Body of pancreas (tissue), 4 donors: ENCODE data around the gene STK38. TPM values are rescaled to one million over a fixed set of nuclear protein-coding genes. Genes with fewer than 3 reads are reported as not detected.

ENCODE experiments used
- ATAC-seq: fragments of 150-250 bp; one replicate; pipeline ENCODE4 v1.9.1; 2016
- DNase-seq, 4 donors: peaks; one replicate each; pipeline ENCODE4 v3.0.0-alpha.2; 2019
- H3K27ac ChIP-seq, 4 donors: fragments of 200-600 bp; sonication (generic); 1 replicate in 3 of 4; 2 replicates in 1 of 4; pipeline versions ENCODE4 v1.5.1 to v1.6.1; 2016 to 2019; ENCODE audit warnings: mild to moderate bottlenecking in 1 of 4, mixed read lengths in 1 of 4, moderate library complexity in 1 of 4
- H3K27me3 ChIP-seq, 2 donors: fragments of 200-600 bp; sonication (generic); one replicate each; pipeline ENCODE4 v1.6.0; 2016; ENCODE audit warnings: mild to moderate bottlenecking in 1 of 2
- H3K36me3 ChIP-seq, 2 donors: fragments of 200-600 bp; sonication (generic); replicated peaks in 1 of 2; 2 replicates each; pipeline ENCODE4 v1.5.1; 2016; ENCODE audit warnings: low read depth in 2 of 2; ENCODE audit not compliant: insufficient read depth in 1 of 2
- H3K4me1 ChIP-seq: fragments of 200-600 bp; sonication (generic); one replicate; pipeline ENCODE4 v1.6.0; 2016
- H3K4me3 ChIP-seq, 2 donors: fragments of 200-600 bp; sonication (generic); 1 replicate in 1 of 2; 2 replicates in 1 of 2; pipeline ENCODE4 v1.5.1; 2016 to 2019
- H3K9me3 ChIP-seq, 3 donors: fragments of 200-600 bp; sonication (generic); 1 replicate in 2 of 3; 2 replicates in 1 of 3; pipeline ENCODE4 v1.5.1; 2016
- POLR2A ChIP-seq, 3 donors: fragments of 450-650 bp; IDR thresholded peaks; one replicate each; pipeline ENCODE4 v1.6.1; 2016; ENCODE audit warnings: antibody characterized with exemption in 3 of 3, mild to moderate bottlenecking in 2 of 3
- WGBS, 2 donors: methylation state at CpG; one replicate each; pipeline ENCODE4 v1.1.5; 2017; 5-methylcytosine and 5-hydroxymethylcytosine counted together
- intact Hi-C: fragments of 100-400 bp; cut with DNase I; formaldehyde crosslinking; loops from one replicate; pipeline ENCODE4 v1.15.1; 2023
- total RNA-seq, 2 donors: library from RNA; depleted of rRNA; stranded (reverse); fragments of >200 nt; gene quantifications; one replicate each; pipeline ENCODE4 v1.1.0, GENCODE V29; 2016
- TF ChIP-seq, protein P1 (sequence below), 7 experiments: fragments of 450-650 bp in 4 of 7; fragments of 200-600 bp in 3 of 7; sonication (generic) in 3 of 7; IDR thresholded peaks; one replicate each; pipeline ENCODE4 v1.5.1; 2016 to 2019; ENCODE audit warnings: antibody characterized with exemption in 7 of 7

Gene STK38
- total RNA-seq, 2 donors from 2014 or later: 11.9 to 16.2 TPM

DNA sequence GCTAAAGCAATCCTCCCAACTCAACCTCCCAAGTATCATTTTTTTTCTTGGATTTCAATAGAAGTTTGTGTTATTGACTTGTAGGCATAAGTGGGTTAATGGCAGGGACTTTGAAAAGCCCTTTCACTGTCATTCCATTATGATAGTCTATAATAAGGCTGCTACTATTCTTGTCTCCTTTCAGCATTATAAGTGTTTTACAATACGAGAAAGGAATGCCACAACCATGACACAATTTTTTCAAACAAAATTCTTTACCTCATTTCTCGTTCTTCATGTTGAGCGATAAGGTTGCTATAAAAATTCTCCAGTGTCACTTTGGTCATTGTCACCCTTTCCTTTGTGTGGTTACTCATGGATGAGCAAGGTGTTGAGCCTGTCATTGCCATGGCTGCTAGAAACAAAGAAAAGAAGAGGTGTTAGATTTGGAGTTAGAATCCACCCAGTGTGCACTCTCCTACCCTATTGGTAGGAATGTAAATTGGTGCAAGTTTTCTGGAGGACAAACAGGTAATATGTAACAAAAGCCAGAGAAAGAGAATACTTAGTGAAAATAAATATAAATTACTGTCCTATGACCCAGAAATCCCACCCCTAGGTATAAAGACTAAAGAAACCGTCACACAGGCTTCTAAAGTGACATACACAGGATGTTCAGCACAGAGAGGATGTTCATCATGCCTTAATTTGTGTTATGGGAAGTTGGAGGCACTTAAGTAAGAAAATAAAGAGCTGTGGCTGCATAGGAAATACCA is 7.3 kb downstream of the STK38 start:
- peaks cover 10% of the 10 kb centered on the region for H3K4me1 ChIP-seq
- H3K4me3 ChIP-seq: no peak overlapping the region
- no peaks in the 10 kb centered on the region for H3K27me3 ChIP-seq
- DNase-seq: no peak
- intact Hi-C loops: no loop called here
- TF ChIP-seq POLR2A (IDR thresholded peaks at IDR 0.05): no peak
- TF ChIP-seq, protein P1, sequence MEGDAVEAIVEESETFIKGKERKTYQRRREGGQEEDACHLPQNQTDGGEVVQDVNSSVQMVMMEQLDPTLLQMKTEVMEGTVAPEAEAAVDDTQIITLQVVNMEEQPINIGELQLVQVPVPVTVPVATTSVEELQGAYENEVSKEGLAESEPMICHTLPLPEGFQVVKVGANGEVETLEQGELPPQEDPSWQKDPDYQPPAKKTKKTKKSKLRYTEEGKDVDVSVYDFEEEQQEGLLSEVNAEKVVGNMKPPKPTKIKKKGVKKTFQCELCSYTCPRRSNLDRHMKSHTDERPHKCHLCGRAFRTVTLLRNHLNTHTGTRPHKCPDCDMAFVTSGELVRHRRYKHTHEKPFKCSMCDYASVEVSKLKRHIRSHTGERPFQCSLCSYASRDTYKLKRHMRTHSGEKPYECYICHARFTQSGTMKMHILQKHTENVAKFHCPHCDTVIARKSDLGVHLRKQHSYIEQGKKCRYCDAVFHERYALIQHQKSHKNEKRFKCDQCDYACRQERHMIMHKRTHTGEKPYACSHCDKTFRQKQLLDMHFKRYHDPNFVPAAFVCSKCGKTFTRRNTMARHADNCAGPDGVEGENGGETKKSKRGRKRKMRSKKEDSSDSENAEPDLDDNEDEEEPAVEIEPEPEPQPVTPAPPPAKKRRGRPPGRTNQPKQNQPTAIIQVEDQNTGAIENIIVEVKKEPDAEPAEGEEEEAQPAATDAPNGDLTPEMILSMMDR (IDR thresholded peaks at IDR 0.05): no peak
- no peak overlapping the region for H3K27ac ChIP-seq
- 93 to 96% methylated on average over 4 of the region's 4 CpGs for WGBS, 2 donors
- H3K36me3 ChIP-seq: no peaks in the 10 kb centered on the region
- H3K9me3 ChIP-seq: no peaks in the 10 kb centered on the region
- ATAC-seq: no peak

DNA sequence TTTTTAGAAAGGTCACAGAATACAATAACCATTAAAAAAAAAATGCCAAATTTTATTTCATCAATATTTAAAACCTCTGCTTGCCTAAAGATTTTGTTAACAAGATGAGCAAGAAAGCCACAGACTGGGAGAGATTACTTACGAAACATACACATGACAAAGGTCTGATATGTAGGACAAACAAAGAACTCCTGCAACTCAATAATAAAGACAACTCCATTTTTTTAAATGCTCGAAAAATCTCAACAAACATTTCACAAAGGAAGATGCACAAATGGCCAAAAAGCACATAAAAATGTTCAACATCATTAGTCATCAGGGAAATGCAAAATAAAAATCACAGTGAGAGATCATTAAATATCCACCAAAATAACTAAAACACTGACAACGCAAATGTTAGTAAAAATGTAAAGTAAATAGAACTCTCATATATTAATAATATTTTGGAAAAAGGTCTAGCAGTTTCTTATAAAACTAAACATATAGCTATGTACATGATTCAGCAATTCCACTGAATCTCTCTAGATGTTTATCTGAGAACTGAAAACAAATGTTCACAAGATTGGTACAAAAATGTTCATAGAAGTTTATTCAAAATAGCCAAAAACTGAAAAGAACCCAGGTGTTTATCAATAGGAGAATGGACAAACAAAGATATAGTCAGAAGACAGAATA is 10.3 kb downstream of the STK38 start:
- no peak for DNase-seq
- no peak overlapping the region for H3K4me3 ChIP-seq
- no peak overlapping the region for H3K27ac ChIP-seq
- H3K27me3 ChIP-seq: no peaks in the 10 kb centered on the region
- H3K4me1 ChIP-seq: no peaks in the 10 kb centered on the region
- no peaks in the 10 kb centered on the region for H3K36me3 ChIP-seq
- H3K9me3 ChIP-seq: no peaks in the 10 kb centered on the region
- intact Hi-C loops: no loop called here
- no peak for TF ChIP-seq POLR2A (IDR thresholded peaks at IDR 0.05)
- TF ChIP-seq, protein P1 (IDR thresholded peaks at IDR 0.05): no peak
- WGBS, 2 donors: 86 to 90% methylated on average over 3 of the region's 3 CpGs
- no peak for ATAC-seq

DNA sequence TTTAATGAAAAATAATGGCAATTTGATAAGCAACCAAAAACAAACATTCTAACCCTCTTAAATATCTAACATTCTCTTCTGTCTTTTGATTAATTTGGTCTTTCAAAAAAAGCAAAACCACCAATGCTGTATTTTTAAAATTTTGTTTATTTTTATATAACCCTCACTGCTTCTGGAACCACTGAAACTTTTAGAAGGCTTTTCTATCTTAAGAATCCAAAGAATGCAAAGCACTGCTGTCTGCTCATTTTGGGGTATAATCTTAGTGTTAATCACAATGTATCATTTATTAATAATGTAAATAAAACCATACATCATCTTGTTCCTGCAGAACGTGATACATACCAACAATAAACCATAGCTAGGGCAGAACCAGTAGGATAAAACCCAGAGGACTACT is 14.0 kb downstream of the STK38 start:
- H3K36me3 ChIP-seq: peaks cover 0 to 1% of the 10 kb centered on the region in 2 donors
- WGBS, 2 donors: 48 to 50% methylated on average over 1 of the region's 1 CpG

DNA sequence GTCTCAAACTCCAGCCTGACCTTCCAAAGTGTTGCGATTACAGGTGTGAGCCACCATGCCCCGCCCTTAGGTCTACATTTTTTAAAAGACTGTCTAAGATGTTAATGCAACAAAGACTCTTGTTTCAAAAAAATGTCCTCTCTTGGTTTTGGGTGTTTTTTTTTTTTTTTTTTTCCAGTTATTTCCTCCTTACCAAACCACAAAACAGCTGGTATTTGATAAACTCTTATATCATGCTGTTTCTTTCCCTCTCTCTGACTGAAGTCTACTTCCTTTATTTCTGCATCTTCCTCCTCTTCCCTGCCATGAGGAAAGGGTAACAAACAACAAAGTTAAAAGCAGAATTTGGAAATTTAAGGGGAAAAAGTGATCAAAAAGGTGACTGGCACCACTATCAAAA is 21.2 kb downstream of the STK38 start:
- Histone ChIP-seq H3K9me3 (no peaks in the 10 kb centered on the region), H3K36me3 (peaks cover 0 to 8% of the 10 kb centered on the region in 2 donors), H3K4me3 (no peak overlapping the region), H3K4me1 (no peaks in the 10 kb centered on the region), H3K27me3 (no peaks in the 10 kb centered on the region), H3K27ac (no peak overlapping the region)
- TF ChIP-seq, protein P1 (IDR thresholded peaks at IDR 0.05): no peak
- TF ChIP-seq POLR2A (IDR thresholded peaks at IDR 0.05): no peak
- intact Hi-C loops: no loop called here
- 92 to 95% methylated on average over 2 of the region's 2 CpGs for WGBS, 2 donors
- DNase-seq: no peak
- ATAC-seq: no peak

More for the DNA sequence above, 14.0 kb downstream of the STK38 start:
- Histone ChIP-seq H3K9me3 (no peaks in the 10 kb centered on the region), H3K27ac (no peak overlapping the region), H3K4me3 (no peak overlapping the region), H3K4me1 (no peaks in the 10 kb centered on the region), H3K27me3 (no peaks in the 10 kb centered on the region)
- DNase-seq (no peak), ATAC-seq (no peak)
- TF ChIP-seq, protein P1 (IDR thresholded peaks at IDR 0.05): no peak
- TF ChIP-seq POLR2A (IDR thresholded peaks at IDR 0.05): no peak
- intact Hi-C loops: no loop called here
